H54 (cell line): Measurements from ENCODE around the gene POMGNT2.
"Not testable (repeated sequence)": the region's sequence is repeated elsewhere in the genome, so short reads cannot be mapped to it uniquely, and the experiment has no call there.

Experiments
- DNase-seq: peaks from one replicate; pipeline ENCODE4 v3.0.0; 2011; ENCODE audit warnings: low spot score, mixed read lengths; ENCODE audit not compliant: insufficient read length
- FAIRE-seq: peaks from 3 replicates; lab custom pipeline; 2011; peaks lifted over from hg19 to GRCh38; lab: Jason Lieb, UNC
- POLR2A ChIP-seq: IDR thresholded peaks from 2 replicates; pipeline ENCODE4 v1.6.1; 2011; ENCODE audit warnings: low read depth, mild to moderate bottlenecking, low read length

Gene POMGNT2

GRCh38 chr3:43077261-43077660 is 28.6 kb downstream of the POMGNT2 start:
- TF ChIP-seq POLR2A = no peak
- DNase-seq = no peak
- FAIRE-seq = no peak

- TF ChIP-seq POLR2A = no peak
- no peak for DNase-seq
Measured at GRCh38 chr3:43076857-43077256, 29.0 kb downstream of the POMGNT2 start.

GRCh38 chr3:43075904-43076661 is 29.8 kb downstream of the POMGNT2 start:
- DNase-seq (no peak), FAIRE-seq (no peak)
- TF ChIP-seq POLR2A = no peak

More at GRCh38 chr3:43076857-43077256, 29.0 kb downstream of the POMGNT2 start:
- no peak for FAIRE-seq

GRCh38 chr3:43074901-43075689 is 30.8 kb downstream of the POMGNT2 start:
- no peak for TF ChIP-seq POLR2A
- no peak for DNase-seq
- FAIRE-seq = no peak

GRCh38 chr3:43074482-43074881 is 31.4 kb downstream of the POMGNT2 start:
- FAIRE-seq (no peak), DNase-seq (no peak)
- no peak for TF ChIP-seq POLR2A

- no peak for FAIRE-seq
- TF ChIP-seq POLR2A = no peak
- no peak for DNase-seq
Measured at GRCh38 chr3:43073836-43074220, 32.1 kb downstream of the POMGNT2 start.

GRCh38 chr3:43073116-43073835 is 32.6 kb downstream of the POMGNT2 start:
- TF ChIP-seq POLR2A = no peak
- DNase-seq (no peak), FAIRE-seq (no peak)

- no peak for TF ChIP-seq POLR2A
- no peak for FAIRE-seq
- DNase-seq = no peak
Measured at GRCh38 chr3:43072361-43072760, 33.5 kb downstream of the POMGNT2 start.

- DNase-seq (peak; percentile 45), FAIRE-seq (no peak)
- TF ChIP-seq POLR2A = no peak
Measured at GRCh38 chr3:43071313-43071893, 34.5 kb downstream of the POMGNT2 start.

GRCh38 chr3:43070670-43071069 is 35.2 kb downstream of the POMGNT2 start:
- DNase-seq, FAIRE-seq: not testable (repeated sequence)

GRCh38 chr3:43063114-43063513 is 42.8 kb downstream of the POMGNT2 start:
- TF ChIP-seq POLR2A = no peak
- no peak for DNase-seq
- no peak for FAIRE-seq

GRCh38 chr3:43062564-43063040 is 43.3 kb downstream of the POMGNT2 start:
- no peak for FAIRE-seq
- DNase-seq = no peak
- TF ChIP-seq POLR2A = no peak

- DNase-seq (no peak), FAIRE-seq (no peak)
- TF ChIP-seq POLR2A = no peak
Measured at GRCh38 chr3:43062040-43062563, 43.8 kb downstream of the POMGNT2 start.
